LNCaP clone FGC (cell line): Measurements from ENCODE around the gene PDZRN3.

Experiments
- DNase-seq: peaks from one replicate; pipeline ENCODE4 v3.0.0-alpha.2; 2011; ENCODE audit warnings: low read depth
- H3K4me3 ChIP-seq: 2 replicates; pipeline ENCODE4 v1.5.1; 2011; ENCODE audit warnings: mild to moderate bottlenecking, low read depth, low read length, control low read depth
- TF ChIP-seq, protein P1 (sequence below): IDR thresholded peaks from 2 replicates; pipeline ENCODE4 v1.5.1; 2012; ENCODE audit warnings: mild to moderate bottlenecking; ENCODE audit not compliant: control insufficient read depth, insufficient read depth; ENCODE audit errors: extremely low read depth

Gene PDZRN3

DNA sequence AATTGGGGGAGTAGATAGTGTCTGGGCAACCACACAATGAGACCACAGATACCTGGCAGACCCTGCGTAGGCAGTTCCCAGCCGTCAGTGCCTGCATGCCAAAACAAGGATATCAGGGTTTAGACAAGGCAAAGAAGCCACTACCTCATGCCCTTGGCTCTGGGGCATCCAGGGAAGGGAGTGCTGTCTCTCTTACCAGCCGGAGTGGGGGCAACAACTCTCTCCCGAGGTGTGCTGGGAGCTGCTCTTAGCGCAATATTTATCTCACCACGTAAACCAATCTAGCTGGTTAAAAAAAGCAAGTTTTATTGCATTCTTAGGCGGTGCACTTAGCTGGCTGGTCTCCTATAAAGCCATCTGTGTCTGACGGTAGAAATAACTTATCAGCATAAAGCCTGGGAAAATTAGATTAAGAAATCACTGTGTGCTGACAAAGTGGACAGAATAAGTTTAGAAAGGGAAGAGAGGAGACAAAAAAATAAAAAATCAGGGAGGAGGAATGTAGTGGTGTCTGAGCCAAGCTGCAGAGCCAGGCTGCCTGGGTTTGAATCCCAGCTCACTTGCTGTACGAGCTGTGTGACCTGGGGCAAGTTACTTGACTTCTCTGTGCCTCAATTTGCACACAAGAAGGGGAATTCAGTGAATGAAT lies 273.2 kb downstream of the PDZRN3 start:
- H3K4me3 ChIP-seq = no peak overlapping the region
- TF ChIP-seq, protein P1, sequence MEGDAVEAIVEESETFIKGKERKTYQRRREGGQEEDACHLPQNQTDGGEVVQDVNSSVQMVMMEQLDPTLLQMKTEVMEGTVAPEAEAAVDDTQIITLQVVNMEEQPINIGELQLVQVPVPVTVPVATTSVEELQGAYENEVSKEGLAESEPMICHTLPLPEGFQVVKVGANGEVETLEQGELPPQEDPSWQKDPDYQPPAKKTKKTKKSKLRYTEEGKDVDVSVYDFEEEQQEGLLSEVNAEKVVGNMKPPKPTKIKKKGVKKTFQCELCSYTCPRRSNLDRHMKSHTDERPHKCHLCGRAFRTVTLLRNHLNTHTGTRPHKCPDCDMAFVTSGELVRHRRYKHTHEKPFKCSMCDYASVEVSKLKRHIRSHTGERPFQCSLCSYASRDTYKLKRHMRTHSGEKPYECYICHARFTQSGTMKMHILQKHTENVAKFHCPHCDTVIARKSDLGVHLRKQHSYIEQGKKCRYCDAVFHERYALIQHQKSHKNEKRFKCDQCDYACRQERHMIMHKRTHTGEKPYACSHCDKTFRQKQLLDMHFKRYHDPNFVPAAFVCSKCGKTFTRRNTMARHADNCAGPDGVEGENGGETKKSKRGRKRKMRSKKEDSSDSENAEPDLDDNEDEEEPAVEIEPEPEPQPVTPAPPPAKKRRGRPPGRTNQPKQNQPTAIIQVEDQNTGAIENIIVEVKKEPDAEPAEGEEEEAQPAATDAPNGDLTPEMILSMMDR = no peak
- no peak for DNase-seq

DNA sequence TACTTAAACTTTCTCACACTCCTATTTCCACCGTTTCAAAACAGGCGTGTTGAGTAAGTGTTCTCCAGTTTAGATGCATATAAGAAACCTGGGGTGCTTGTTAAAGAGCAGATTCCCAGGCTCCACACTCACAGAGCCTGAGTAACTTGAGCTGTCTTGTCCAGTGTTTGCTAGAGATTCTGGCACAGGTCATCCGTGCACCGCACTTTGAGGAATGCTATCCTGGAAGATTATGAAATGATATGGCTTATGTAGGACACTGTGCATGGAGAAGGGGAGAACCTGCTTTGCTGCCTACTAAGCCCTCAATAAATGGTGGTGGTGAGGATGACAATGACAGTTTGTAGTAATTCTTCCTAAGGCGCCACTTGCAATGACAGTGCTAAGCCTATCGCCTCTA lies 273.7 kb downstream of the PDZRN3 start:
- DNase-seq = no peak
- H3K4me3 ChIP-seq = no peak overlapping the region
- TF ChIP-seq, protein P1 = no peak

DNA sequence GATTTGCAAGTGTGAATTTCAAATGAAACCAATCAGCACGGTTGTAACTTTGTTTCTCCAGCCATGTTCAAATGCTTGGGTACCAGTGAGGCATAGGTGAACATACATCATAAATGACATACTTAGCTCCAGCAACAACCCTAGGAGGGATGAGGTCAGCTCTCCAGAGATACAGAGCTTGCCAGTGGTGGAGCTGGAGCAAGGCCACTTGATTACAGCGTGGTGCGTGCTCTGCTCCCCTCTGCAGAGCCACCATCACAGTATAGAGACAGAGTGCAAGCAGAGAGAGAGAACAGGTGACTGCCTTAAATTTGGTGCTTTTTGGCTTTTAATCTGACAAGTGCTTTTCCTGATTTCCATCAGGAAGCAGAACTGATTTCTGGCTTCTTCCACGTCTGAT lies 275.1 kb downstream of the PDZRN3 start:
- H3K4me3 ChIP-seq = no peak overlapping the region
- DNase-seq = no peak
- TF ChIP-seq, protein P1 = no peak

DNA sequence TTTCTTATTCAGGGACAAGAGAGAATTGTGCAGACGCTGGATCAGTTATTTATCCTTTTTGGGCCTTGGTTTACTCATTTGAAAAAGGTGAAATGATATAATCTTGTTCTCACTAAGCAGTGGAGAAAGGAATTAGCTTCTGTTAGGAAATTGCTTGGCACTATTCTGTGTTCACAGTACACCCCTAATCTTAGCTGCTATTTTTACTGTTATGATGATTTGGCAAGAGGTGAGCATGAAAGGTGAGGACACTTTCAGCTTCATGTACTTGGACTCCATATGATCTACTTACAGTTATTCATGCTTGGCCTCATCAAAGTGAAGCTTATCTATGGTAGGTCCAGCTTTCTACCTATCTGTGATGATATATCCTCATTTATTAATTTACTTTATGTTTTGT lies 282.7 kb downstream of the PDZRN3 start:
- no peak for DNase-seq
- no peak overlapping the region for H3K4me3 ChIP-seq
- TF ChIP-seq, protein P1 = no peak

DNA sequence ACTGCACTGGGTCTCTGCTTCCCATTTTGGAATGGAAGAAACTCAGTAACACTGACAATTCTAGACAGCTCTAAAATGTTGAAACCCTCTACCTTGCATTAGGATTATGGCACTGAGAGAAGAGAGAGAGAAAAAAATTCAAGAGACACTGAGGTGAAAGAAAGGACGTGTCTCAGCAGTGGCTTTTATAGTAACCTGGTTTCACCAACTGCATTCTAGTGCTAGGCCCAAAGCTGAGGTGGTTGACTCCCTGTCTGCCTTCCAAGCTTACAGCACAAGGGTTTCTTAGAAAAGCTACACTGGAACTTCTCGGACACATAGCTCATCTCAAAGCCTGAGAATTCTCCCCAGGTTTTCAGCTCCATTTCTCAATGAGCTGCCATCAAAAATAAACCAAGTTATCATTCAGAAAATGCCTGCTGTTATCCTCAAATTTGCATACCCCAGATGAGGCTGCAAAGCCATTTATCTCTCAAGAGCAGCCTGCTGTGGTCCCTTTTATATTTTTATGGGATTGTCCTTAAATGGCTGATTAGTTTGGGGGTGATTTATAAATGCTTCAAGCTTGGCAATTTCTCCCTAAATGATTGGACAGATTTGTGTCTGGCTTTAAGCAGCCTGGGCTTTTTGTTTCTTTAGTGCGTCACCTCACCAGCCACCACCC lies 283.3 kb downstream of the PDZRN3 start:
- TF ChIP-seq, protein P1 = no peak
- no peak overlapping the region for H3K4me3 ChIP-seq
- DNase-seq = no peak

DNA sequence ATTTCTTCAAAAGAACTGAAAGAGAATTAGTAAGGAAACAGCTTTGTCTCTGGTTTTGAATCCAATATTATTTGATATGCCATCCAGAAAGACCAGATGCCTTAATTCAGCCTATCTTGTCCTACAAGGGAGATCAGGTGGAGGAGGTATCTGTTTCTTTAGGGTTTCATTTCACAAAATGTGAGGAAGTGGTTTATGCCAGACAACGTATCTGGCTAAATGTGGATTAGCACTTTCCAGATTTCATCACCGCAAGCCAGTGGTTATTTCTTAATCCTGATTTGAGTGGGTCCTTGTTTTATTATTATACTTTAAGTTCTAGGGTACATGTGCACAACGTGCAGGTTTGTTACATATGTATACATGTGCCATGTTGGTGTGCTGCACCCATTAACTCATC lies 292.2 kb downstream of the PDZRN3 start:
- TF ChIP-seq, protein P1 = no peak
- no peak for DNase-seq
- no peak overlapping the region for H3K4me3 ChIP-seq
